OCI-LY3 (cell line): ENCODE results near the gene TMEM219.

Experiments used
- H2AFZ ChIP-seq: fragments of 200-600, 300-600 bp; shearing (Covaris generic); 2 replicates; pipeline ENCODE4 v1.6.0; 2014; ENCODE audit warnings: antibody characterized with exemption, low read depth, low read length
- H3K27ac ChIP-seq: fragments of 200-600, 300-600 bp; sonication (generic); 2 replicates; pipeline ENCODE4 v1.5.1; 2014; ENCODE audit warnings: mild to moderate bottlenecking, low read length, moderate library complexity, mixed read lengths
- H3K27me3 ChIP-seq: fragments of 200-600, 300-600 bp; sonication (generic); 2 replicates; pipeline ENCODE4 v1.6.1; 2014; ENCODE audit warnings: low read depth, low read length, mixed read lengths
- H3K36me3 ChIP-seq: fragments of 200-600, 300-600 bp; sonication (generic); replicated peaks from 2 replicates; pipeline ENCODE3; 2014; ENCODE audit warnings: low read depth, low read length, mixed read lengths
- H3K4me1 ChIP-seq: fragments of 300-600, 200-600 bp; sonication (generic); 2 replicates; pipeline ENCODE4 v1.6.1; 2014; ENCODE audit warnings: low read length, mixed read lengths
- H3K4me2 ChIP-seq: fragments of 200-600, 300-600 bp; sonication (generic); 2 replicates; pipeline ENCODE4 v1.6.1; 2014; ENCODE audit warnings: low read length, mixed read lengths
- H3K4me3 ChIP-seq: fragments of 300-600, 200-600 bp; sonication (generic); 2 replicates; pipeline ENCODE4 v1.5.1; 2014; ENCODE audit warnings: antibody characterized with exemption, mild to moderate bottlenecking, low read length, moderate library complexity
- H3K79me2 ChIP-seq: fragments of 300-600, 200-600 bp; shearing (Covaris generic); 2 replicates; pipeline ENCODE4 v1.6.1; 2014; ENCODE audit warnings: mild to moderate bottlenecking, low read length, mixed read lengths
- H3K9ac ChIP-seq: fragments of 300-600, 200-600 bp; shearing (Covaris generic); 2 replicates; pipeline ENCODE4 v1.6.0; 2014; ENCODE audit warnings: mild to moderate bottlenecking, low read length, moderate library complexity
- H3K9me3 ChIP-seq: fragments of 200-600, 300-600 bp; shearing (Covaris generic); 2 replicates; pipeline ENCODE4 v1.6.1; 2014; ENCODE audit warnings: low read length, mixed read lengths; ENCODE audit not compliant: insufficient read depth
- H4K20me1 ChIP-seq: fragments of 200-600, 300-600 bp; sonication (generic); 2 replicates; pipeline ENCODE4 v1.6.1; 2016; ENCODE audit warnings: low read length, mixed read lengths; ENCODE audit not compliant: insufficient read depth
- EZH2phosphoT487 ChIP-seq: fragments of 200-600 bp; shearing (Covaris generic); IDR thresholded peaks from 2 replicates; pipeline ENCODE4 v1.6.1; 2018; ENCODE audit warnings: antibody characterized with exemption, mixed run types, low read depth
- TF ChIP-seq, protein P1 (sequence below): fragments of 200-600, 300-600 bp; sonication (generic); IDR thresholded peaks from 2 replicates; pipeline ENCODE4 v1.5.1; 2014; ENCODE audit warnings: antibody characterized with exemption, low read length, low read depth

TMEM219 gene

GRCh38 chr16:30009085-30009862 lies 47.4 kb downstream of the TMEM219 start:
- Histone ChIP-seq H3K36me3 (no peaks in the 10 kb centered on the region), H3K27ac (no peak overlapping the region), H3K4me3 (no peak overlapping the region), H2AFZ (no peak overlapping the region), H3K4me2 (no peak overlapping the region), H4K20me1 (no peaks in the 10 kb centered on the region), H3K9ac (no peak overlapping the region), H3K9me3 (no peaks in the 10 kb centered on the region), H3K4me1 (peaks cover 24% of the 10 kb centered on the region), H3K27me3 (no peaks in the 10 kb centered on the region), H3K79me2 (no peaks in the 10 kb centered on the region)
- no peak for TF ChIP-seq EZH2phosphoT487
- TF ChIP-seq, protein P1, sequence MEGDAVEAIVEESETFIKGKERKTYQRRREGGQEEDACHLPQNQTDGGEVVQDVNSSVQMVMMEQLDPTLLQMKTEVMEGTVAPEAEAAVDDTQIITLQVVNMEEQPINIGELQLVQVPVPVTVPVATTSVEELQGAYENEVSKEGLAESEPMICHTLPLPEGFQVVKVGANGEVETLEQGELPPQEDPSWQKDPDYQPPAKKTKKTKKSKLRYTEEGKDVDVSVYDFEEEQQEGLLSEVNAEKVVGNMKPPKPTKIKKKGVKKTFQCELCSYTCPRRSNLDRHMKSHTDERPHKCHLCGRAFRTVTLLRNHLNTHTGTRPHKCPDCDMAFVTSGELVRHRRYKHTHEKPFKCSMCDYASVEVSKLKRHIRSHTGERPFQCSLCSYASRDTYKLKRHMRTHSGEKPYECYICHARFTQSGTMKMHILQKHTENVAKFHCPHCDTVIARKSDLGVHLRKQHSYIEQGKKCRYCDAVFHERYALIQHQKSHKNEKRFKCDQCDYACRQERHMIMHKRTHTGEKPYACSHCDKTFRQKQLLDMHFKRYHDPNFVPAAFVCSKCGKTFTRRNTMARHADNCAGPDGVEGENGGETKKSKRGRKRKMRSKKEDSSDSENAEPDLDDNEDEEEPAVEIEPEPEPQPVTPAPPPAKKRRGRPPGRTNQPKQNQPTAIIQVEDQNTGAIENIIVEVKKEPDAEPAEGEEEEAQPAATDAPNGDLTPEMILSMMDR, result no peak

- Histone ChIP-seq H3K9me3 (no peaks in the 10 kb centered on the region), H3K4me3 (peak overlapping the region; percentile 79), H3K4me1 (peaks cover 20% of the 10 kb centered on the region), H3K9ac (peak overlapping the region; percentile 68), H3K36me3 (no peaks in the 10 kb centered on the region), H2AFZ (peak overlapping the region; percentile 29; the same call in 1 of the 2 replicates), H3K79me2 (no peaks in the 10 kb centered on the region), H4K20me1 (no peaks in the 10 kb centered on the region), H3K27me3 (no peaks in the 10 kb centered on the region), H3K4me2 (peak overlapping the region; percentile 85), H3K27ac (no peak overlapping the region)
- TF ChIP-seq EZH2phosphoT487, result no peak
- TF ChIP-seq, protein P1, result no peak
Measured at GRCh38 chr16:30009990-30010843, 48.3 kb downstream of the TMEM219 start.

GRCh38 chr16:30010844-30011713 lies 49.2 kb downstream of the TMEM219 start, which contains the start of gene DOC2A:
DOC2A (minus strand) TSS chr16:30011027; CDS start chr16:30010222, 805 bp downstream.
- Histone ChIP-seq H3K4me3 (peak within 1 kb of the TSS; percentile 79), H3K4me1 (peaks cover 20% of the 10 kb centered on the region), H3K36me3 (no peaks in the 10 kb centered on the region), H2AFZ (peak within 1 kb of the TSS; percentile 75), H3K4me2 (peak within 1 kb of the TSS; percentile 85), H4K20me1 (no peaks in the 10 kb centered on the region), H3K9me3 (no peaks in the 10 kb centered on the region), H3K27ac (no peak within 1 kb of the TSS), H3K9ac (peak within 1 kb of the TSS; percentile 68), H3K27me3 (no peaks in the 10 kb centered on the region), H3K79me2 (no peaks in the 10 kb centered on the region)
- TF ChIP-seq EZH2phosphoT487, result no peak
- TF ChIP-seq, protein P1, result no peak
